Activated CD4-positive, CD25-positive, alpha-beta regulatory T cell treated with anti-CD3 and anti-CD28 coated beads, Interleukin-2, amount 50 U/mL, for 24 hours (primary cell): ENCODE measurements around the gene TYMP.
"Not testable (repeated sequence)": the region's sequence is repeated elsewhere in the genome, so short reads cannot be mapped to it uniquely, and the experiment has no call there.

Source experiments
- ATAC-seq, 2 donors: fragments of 150-1000 bp; cut with Tn5 transposase; one replicate each; pipeline ENCODE4 v1.10.0; 2021; ENCODE audit warnings: mild to moderate bottlenecking in 1 of 2, moderate library complexity in 1 of 2

Gene TYMP

DNA sequence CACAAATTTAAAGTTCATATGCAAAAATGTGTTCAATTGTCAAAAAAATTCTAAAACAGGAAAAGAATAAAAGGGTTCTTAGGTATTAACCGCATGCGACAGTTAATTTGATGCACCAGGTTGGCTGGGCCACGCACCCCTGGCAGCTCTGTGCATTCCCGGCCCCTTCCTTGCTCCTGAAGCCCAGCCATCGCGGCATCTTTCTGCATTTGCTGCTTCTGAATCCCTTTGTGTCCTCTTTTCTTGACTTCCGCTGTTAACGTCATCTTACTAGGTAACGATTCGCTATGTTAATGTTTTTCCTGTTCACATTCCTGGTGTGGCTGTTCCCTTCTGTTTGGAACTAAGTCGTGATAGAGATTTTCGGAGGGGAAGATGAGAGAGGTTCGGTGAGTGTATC is 8.0 kb upstream of the TYMP start:
- no peak for ATAC-seq

DNA sequence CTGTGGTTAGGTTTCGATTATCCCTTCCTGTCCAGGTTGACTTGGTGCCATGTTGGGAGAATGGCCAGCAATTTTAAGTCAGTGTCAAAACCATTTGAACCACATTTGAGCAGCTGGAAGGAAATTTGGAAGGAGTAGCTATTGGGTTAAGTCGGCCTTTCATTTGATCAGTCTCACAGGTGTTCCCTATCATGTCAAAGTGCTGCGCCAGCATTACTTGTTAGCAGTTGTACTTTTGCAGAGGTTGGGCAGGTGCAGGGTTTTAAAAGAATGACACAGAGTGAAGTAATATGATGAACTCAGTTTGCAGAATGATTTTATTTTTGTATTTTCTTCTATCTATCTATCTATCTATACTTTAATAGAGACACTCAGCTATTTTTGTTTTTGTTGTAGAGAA is 6.4 kb upstream of the TYMP start:
- no peak for ATAC-seq

DNA sequence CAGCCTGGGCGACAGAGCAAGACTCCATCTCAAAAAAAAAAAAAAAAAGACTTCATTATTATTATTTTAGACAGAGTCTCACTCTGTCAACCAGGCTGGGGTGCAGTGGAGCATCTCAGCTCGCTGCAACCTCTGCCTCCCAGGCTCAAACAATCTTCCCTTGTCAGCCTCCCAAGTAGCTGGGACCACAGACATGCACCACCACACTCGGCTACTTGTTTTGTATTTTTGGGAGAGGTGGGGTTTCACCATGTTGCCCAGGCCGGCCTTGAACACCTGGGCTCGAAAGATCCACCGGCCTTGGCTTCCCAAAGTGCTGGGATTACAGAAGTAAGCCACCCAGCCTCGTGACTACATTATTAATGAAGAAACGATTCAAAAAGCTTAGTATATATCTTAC is 5.3 kb upstream of the TYMP start:
- ATAC-seq = no peak

DNA sequence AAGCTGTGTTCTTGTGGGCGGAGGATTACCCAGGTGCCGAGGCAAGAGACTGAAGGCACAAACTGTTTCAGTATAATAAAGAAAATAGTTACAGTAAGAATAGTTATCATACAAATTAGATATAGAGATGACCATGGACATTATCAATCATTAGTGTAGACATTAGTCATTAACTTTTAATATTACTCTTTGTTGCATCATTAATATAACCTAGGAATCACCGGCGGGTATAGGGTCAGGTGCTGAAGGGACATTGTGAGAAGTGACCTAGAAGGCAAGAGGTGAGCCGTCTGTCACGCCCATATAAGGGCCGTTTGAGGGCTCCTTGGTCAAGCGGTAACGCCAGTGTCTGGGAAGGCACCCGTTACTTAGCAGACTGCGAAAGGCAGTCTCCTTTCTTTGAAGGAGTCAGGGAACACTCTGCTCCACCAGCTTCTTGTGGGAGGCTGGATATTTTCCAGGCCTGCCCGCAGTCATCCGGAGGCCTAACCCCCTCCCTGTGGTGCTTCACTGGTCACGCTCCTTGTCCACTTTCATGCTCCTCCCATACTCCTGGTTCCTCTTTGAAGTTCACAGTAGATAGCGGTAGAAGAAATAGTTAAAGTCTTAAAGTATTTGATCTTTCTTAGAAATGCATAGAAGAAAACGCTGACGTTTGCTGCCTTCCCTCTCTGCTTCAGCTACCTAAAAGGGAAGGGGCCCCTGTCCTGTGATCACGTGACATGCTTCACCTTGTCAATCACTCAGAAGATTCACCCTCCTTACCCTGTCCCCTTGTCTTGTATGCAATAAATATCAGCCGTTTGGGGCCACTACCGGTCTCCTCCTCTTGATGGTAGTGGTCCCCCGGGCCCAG is 4.3 kb upstream of the TYMP start:
- ATAC-seq = not testable (repeated sequence)

DNA sequence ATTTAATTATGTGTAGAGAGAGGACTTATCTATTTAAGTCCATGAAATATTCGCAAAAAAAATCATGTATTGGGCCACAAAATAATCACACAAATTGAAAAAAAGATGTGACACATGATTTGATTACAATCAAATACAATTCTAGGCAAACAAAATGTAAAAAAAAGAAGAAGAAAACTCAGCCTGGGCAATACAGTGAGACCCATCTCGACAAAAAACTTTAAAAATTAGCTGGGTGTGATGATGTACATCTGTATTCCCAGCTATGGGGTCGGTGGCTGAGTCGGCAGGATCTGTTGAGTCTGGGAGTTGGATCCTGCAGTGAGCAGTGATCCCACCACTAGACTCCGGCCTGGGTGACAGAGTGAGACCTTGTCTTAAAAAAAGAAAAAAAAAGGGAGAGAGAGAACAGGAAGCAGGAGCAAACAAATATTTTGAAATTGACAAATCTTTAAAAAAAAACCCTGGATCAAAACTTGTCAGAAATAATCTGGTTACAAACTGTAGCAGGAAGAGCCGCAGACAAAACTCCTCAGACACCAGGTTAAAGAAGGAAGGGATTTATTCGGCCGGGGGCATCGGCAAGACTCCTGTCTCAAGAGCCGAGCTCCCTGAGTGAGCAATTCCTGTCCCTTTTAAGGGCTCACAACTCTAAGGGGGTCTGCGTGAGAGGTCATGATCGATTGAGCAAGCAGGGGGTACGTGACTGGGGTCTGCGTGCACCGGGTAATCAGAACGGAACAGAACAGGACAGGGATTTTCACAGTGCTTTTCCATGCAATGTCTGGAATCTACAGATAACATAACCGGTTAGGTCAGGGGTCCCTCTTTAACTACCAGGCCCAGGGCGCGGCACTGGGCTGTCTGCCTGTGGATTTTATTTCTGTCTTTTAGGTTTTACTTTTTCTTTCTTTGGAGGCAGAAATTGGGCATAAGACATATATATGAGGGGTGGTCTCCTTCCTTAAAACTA is 3.3 kb upstream of the TYMP start:
- ATAC-seq = no peak

DNA sequence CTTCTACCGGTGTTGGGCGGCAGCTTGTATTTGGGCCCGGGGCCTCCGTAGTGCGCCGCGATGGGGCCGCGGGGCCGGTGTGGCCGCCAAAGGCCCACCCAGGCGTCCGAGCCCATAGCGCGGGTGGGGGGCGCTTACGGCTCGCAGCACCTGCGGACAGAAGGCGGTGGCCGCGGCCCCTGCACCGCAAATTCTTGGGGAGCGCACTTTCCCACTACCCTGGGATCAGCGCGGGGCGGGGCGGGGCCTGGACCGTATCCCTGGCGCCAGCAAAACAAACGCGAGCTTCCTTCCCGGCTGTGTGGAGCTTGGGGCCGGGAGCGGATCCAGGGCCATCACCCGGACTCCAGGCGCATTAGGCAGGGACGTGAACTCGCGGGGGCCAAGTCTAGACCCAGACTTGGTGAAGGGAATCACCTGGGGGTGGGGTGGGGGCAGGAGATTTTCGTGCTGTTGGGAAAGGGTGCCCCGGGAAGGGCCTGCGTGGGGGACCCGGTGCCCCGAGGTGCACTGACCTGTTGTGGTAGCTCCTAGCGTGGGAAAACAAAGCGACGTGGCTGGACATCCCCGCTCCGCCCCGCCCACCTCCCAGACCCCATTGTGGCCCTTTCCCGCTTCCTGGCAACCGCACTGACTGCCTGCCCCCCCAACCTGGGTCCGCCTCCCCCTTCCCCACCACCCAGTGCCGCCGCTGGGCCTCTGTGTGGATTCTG is 2.3 kb upstream of the TYMP start:
- no peak for ATAC-seq

DNA sequence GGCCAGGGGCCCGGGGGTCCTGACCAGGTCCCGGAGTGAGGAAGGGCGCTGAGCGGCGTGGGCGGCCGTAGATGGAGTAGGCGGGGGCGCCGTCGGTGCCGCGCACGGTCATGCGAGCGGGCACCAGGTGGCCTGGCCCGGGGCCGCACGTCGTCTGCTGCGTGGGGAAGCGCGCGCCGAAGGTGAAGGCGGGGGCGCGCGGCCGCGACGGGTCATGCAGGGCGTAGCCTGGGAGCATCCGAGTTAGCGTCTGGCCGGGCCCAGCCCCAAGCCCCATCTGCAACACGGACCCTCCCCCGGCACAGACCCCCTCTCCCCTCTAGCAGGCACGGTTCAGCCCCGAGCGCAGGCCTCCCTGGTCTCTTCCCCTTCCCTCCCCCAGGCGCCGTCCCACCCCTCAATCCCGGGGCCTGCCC is 1.7 kb upstream of the TYMP start:
- ATAC-seq = peak; percentile 49 to 53

DNA sequence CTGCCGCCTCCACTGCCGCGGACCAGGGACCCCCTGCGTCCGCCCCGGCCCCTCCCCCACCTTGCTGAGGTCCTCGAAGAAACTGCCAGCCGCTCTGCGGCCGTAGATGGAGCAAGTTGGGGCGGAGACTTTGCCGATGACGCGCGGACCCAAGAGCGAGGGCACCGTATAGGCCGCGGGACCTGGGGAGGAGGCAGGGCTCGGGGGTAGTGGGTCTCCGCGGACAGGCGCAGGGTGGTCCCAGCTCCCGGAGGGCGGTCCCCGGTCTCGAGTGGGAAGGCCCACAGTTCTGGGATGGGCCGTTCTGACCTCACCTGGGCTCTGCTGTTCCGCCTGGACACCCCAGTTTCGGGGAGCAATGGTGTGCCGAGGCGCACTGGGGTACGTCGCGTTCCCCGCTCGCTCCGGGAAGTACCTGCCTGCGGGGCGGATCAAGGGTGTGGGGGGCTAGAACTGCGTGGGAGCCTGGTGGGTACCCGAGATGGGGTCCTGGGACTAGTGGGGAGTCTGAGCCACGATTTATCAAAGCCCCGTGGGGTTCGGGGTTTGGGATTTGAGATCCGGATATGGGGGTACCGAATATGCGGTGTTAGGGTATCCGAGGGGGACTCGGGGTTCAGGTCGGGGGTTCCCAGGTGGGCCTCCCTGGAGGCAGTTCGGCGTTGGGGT is 1.2 kb upstream of the TYMP start:
- peak; percentile 46 to 55 for ATAC-seq

DNA sequence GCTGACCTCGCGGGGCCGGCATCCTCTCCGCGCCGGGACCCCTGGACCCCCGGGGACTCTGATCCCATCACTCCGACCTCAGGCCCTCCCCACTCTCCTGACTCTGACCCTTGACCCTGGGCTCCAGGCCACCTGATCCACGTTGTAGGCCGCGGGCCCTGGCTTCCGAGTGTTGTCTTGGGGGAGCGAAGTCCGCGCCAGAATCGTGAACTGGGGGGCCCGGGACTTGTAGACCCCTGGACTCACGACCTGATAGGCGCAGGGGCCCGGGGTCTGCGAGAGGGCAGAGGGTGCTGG is 716 bp upstream of the TYMP start:
- peak in 1 of 2 donors; percentile 1 for ATAC-seq

DNA sequence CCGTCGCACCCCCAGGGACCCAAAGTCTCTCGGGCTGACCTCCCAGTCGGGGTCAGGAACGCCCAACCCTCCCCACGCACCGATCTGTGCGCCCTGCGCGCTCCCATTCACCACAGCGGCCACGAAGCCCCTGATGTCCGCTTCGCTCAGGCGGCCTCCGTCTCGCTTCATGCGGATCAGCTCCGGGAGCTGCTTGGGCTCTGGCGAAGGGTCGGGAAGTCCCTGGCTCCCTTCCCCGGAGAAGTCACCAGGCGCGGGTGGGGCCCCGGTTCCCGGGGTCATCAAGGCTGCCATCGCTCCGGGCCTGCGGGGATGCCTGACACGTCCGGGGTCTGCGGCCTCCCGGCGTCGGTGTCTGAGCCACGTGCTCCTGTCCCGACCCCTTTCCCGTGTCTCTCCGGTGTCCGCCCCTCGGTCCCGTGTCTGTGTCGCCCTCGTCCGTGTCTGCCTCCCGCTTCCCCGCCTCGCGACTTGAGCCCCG is 356 bp downstream of the TYMP start:
- ATAC-seq = no peak

DNA sequence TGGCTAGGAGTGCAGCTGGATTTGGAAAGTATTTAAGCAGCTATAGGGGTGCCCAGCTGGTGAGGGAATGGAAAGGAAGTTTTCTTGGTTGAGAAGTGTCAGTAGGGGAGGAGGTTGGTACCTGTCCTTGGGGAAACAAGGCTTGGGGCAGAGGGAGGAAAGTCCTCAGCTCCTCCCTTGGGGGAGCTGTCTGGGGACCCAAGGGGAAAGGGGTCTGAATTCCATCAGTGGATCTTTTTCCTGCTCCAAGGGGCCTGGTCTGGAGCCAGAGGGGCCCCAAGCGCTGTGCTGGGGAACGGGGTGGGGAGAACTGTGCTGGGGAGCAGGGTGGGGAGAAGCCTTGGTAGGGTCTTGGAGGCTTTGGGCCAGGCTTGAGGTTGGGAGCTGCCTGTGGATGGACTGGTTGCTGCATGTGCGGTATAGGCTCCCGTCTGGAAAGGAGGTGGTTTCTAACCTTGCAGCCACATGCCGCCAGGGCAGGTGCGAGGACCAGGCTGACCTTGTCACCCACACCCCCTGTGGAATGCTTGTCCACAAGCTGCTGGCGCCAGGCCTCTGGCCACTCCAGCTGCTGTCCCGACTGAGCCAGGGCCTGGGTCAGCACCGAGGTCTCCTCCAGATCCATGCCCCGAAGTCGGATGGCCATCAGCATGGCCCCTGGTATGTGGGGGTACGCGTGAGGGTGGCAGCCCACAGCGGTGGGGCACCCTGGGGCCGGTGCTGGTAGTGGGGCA is 963 bp downstream of the TYMP start:
- no peak for ATAC-seq

DNA sequence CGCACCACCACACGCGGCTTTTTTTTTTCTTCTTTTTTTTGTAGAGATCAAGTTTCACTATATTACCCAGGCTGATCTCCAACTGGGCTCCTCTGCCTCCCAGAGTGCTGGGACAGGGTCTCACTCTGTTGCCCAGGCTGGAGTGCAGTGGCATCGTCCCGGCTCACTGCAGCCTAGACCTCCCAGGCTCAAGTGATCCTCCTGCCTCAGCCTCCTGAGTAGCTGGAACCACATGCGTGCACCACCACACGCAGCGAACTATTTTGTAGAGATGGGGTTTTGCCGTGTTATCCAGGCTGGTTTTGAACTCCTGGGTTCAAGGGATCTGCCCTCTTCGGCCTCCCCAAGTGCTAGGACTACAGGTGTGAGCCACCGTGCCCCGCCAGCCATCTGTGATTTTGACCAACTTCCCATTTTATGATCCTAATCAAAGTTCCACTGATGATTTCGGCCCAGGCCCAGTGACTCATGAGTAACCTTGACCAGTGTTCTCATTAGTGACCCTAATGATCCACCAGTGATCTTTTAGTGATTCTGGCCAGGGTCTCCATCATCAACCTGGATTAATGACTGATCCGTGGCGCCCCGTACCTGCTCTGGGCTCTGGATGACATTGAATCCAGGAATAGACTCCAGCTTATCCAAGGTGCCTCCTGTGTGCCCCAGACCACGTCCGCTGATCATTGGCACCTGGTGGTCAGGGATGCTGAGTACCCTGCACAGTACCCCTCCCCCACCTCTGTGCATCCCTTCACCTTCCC is 1.7 kb downstream of the TYMP start:
- no peak for ATAC-seq

DNA sequence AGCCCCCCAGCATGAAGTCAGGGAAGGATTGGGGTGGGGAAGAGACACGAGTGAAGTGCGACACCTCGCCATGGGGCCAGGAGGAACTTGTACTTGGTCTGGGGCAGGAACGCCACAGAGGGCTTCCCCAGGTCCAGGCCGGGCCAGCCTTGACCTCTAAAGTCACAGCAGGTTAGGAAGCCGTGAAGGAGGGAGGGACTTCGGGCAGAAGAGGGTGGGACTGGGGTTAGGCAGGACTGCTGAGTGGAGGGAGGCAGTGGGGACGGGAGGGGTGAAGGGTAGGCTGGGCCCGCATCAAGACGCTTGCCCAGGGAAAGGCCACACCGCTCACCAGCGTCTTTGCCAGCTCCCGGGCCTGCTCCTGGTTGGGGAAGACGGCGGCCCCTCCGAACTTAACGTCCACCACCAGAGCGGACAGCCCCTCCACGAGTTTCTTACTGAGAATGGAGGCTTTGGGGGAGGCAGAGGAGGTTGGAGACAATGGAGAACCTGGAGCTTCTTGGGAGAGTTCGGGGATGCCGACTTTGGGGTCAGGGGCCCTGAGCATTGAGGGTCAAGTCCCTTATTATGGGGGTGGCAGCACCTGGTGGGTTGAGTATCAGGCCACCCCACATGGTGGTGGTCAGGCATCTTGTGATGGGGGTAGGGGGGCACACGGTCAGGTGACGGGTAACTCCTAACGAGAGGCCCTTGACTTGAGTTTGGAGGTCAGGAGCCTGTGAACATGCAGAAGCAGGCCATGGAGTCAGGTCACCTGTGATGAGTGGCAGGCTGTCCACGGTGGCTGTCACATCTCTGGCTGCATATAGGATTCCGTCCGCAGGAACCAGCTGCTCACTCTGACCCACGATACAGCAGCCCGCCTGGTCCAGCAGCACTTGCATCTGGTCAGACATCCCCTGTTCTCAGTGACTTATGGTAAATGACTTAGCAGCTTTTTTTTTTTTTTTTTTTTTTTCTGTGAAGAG is 2.7 kb downstream of the TYMP start:
- peak in 1 of 2 donors; percentile 3 for ATAC-seq

DNA sequence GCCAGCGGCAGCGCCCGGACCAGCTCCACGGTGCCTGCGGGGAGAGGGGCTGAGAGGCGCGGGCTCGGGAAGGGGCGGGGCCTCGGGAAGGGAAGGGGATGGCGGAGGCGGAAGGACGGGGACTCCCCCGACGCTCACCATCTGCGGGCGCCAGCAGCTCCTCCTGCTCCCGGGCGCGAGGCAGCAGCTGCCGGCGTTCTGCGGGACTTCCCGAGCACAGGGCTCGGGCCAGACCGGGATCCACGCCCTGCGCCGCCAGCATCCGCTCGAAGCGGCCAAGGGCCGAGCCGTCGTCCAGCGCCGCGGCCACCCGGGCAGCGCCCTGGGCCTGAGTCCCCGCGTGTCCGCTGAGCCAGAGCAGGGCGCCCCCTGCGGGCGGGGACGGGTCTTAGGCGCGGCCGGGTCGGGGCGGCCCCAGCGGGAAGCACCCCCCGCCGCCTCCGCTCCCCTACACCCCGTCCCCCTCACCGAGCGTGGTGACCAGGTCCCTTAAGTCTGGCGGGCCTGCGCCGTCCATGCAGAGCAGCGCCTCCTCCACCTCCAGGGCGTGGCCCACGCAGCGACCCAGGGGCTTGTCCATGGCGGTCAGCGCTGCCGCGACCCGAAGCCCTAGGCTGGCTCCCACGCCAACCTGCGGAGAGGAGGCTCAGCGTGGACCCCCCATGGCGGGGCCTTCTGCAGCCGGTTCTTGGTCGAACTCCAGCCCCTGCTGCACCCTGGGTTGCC is 3.5 kb downstream of the TYMP start:
- ATAC-seq = peak; percentile 28 to 33

DNA sequence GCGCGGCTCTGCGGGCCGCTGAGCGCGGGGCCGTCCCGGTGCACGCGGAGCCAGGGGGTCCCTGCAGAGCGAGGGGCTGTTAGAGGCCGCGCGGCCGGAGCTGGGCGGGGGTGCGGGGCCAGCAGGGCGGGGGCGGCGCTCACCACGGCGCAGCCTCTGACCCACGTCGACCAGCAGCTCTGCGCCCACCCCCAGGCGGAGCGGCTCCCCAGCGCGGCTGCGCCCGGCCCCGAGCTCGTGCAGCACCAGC is 4.0 kb downstream of the TYMP start:
- ATAC-seq = no peak

DNA sequence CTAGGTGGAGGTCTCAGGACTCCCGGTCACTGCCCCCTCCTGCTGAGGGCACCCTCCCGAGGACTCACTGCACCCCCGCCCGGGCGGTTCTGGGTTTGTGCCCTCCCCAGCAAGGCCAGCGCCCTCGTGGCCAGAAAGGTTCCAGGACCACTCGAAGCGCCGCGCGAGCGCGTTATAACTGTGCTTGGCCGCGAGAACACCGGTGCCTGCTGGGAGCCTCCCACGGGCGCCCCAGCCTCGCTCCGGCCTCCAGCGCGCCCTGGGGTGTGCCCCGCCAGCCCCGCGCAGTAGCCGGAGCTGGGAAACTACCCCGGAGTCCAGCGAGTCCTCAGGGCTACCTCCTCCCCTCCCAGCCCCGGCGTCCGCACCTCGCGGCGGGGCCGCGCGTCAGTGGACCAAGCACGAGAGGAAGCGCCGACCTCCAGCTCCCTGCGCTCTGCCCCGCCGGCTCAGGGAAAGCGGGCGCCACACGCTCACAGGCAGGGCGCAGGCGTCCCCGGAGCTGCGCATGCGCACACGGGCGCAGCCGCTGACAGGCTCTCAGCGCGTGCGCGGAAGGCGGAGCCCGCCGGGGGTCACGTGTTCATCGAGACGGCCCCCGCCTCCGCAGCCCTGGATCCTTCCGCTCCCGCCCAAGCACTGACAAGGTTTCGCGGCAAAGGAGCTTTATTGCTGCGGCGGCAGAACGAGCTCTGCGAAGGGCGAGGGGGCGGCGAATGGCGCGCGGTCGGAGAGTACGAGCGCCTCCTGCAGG is 4.5 kb downstream of the TYMP start, which contains the start of gene SCO2:
Gene SCO2, minus strand, starts transcription at position 495 of the 754 bp plus-strand sequence. CDS start 1,187 bp downstream, outside the sequence.
- peak; percentile 53 to 58 for ATAC-seq

DNA sequence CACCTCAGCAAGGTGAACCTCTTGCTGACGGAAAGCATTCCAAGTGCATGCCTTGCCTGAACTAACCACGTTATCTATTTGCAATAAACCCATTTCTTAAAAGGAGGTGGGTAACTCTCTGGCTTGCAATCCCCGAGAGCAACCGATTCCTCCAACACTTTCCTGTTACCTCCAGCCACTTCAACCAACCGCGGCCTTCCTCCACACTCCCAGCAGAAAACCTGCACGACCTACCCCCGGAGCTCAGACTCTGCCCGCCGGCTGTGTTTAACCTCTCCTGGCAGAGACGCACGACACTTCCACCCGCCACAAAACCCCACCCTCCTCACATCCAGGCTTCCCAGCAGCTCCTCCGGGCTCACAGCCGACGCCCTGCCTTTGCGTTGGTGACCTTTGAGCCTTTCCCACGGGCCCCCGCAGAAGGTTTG is 5.1 kb downstream of the TYMP start:
- ATAC-seq = no peak
